SU-DHL-6 (cell line): ENCODE data around the gene FKBP9.
"Not testable (repeated sequence)": the region's sequence is repeated elsewhere in the genome, so short reads cannot be mapped to it uniquely, and the experiment has no call there.

Experiments used
- EZH2phosphoT487 ChIP-seq: fragments of 200-600 bp; sonication (generic), shearing (Covaris generic); conservative IDR thresholded peaks from 2 replicates; pipeline ENCODE4 v1.6.1; 2018; ENCODE audit warnings: mild to moderate bottlenecking, antibody characterized with exemption, low read length, moderate library complexity, mixed read lengths
- TF ChIP-seq, protein P1 (sequence below): fragments of 200-600 bp; sonication (generic); IDR thresholded peaks from one replicate; pipeline ENCODE4 v1.5.1; 2017; ENCODE audit warnings: antibody characterized with exemption, mild to moderate bottlenecking, low read length, moderate library complexity; ENCODE audit not compliant: insufficient read depth, poor library complexity, severe bottlenecking

DNA sequence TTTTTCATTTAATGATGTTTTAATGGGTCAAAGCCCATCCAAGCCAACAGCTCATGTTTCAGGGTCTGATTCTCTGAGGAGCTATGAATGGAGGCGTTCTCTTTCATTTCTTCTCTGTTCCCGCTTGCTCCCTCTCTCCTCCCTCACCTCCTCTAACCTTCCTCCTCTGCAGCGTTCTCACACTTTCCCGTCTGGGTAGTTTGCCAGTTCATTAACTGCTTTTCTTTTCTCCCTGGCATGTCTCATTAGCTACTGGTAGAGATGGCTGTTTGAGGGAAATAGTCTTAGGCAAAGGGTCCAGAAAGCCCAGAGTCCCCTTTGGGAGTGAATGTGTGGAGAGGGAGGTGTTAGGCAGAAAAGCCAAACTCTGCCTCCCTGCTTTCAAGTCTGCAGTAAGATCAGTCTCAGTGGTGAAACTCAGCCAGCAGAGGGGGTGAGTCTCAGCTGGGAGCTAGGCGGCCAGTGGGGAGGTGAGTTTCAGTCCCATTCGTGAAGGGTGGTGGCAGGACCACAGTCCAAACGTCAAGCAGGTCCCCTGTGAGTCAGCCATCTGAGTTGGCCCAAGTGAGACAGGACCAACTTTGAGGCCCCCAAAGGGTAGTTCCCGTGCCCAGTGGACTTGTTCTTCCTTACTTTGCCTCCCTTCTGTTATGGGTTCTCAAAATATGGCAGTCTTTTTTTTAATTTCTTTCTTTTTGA, 7.4 kb downstream of the FKBP9 start:
- TF ChIP-seq, protein P1, sequence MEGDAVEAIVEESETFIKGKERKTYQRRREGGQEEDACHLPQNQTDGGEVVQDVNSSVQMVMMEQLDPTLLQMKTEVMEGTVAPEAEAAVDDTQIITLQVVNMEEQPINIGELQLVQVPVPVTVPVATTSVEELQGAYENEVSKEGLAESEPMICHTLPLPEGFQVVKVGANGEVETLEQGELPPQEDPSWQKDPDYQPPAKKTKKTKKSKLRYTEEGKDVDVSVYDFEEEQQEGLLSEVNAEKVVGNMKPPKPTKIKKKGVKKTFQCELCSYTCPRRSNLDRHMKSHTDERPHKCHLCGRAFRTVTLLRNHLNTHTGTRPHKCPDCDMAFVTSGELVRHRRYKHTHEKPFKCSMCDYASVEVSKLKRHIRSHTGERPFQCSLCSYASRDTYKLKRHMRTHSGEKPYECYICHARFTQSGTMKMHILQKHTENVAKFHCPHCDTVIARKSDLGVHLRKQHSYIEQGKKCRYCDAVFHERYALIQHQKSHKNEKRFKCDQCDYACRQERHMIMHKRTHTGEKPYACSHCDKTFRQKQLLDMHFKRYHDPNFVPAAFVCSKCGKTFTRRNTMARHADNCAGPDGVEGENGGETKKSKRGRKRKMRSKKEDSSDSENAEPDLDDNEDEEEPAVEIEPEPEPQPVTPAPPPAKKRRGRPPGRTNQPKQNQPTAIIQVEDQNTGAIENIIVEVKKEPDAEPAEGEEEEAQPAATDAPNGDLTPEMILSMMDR, result not testable (repeated sequence)
- not testable (repeated sequence) for TF ChIP-seq EZH2phosphoT487
